H1 (cell line): Measurements from ENCODE around the gene FSTL4. TPM values are rescaled to one million over a fixed set of nuclear protein-coding genes. Genes with fewer than 3 reads are reported as not detected.
A peak's percentile ranks its signal among the peaks of the same experiment; 100 is the strongest.

ENCODE experiments used
- CTCF ChIA-PET: fragments of 300-600 bp; sonication (Branson Sonifier 250); formaldehyde crosslinking; loops from one replicate; lab custom pipeline; 2021; ENCODE audit not compliant: partially characterized antibody; lab: Charles Lee
- POLR2A ChIA-PET: fragments of 300-600 bp; sonication (Branson Sonifier 250); formaldehyde crosslinking; loops from one replicate; lab custom pipeline; 2021; ENCODE audit warnings: inconsistent platforms; ENCODE audit not compliant: partially characterized antibody; lab: Charles Lee
- DNase-seq, 2 experiments: peaks; one replicate each; pipeline versions ENCODE4 v3.0.0 to v3.0.0-alpha.2; 2010 to 2022; ENCODE audit warnings: low spot score in 2 of 2, low read depth in 1 of 2, mixed read lengths in 1 of 2
- FAIRE-seq: peaks from 2 replicates; lab custom pipeline; 2011; peaks lifted over from hg19 to GRCh38; lab: Jason Lieb, UNC
- H2AFZ ChIP-seq: 2 replicates; pipeline ENCODE4 v1.8.1; 2012; ENCODE audit warnings: low read length, inconsistent platforms
- H2AK5ac ChIP-seq: 2 replicates; pipeline ENCODE4 v1.6.1; 2013; ENCODE audit warnings: low read depth, low read length
- H2BK120ac ChIP-seq: replicated peaks from 2 replicates; pipeline ENCODE3; 2013; ENCODE audit warnings: low read depth, low read length, inconsistent platforms
- H2BK12ac ChIP-seq: 2 replicates; pipeline ENCODE4 v1.6.1; 2013; ENCODE audit warnings: low read depth, low read length
- H2BK15ac ChIP-seq: 2 replicates; pipeline ENCODE4 v1.6.1; 2013; ENCODE audit warnings: low read length
- H2BK20ac ChIP-seq: 2 replicates; pipeline ENCODE4 v1.6.1; 2013; ENCODE audit warnings: low read length
- H2BK5ac ChIP-seq: 2 replicates; pipeline ENCODE4 v1.6.1; 2013; ENCODE audit warnings: low read depth, low read length
- H3K14ac ChIP-seq: 2 replicates; pipeline ENCODE4 v1.6.1; 2013; ENCODE audit warnings: inconsistent platforms; ENCODE audit not compliant: insufficient read length
- H3K18ac ChIP-seq: 2 replicates; pipeline ENCODE4 v1.6.1; 2013; ENCODE audit warnings: low read length; ENCODE audit errors: extremely low read depth
- H3K23ac ChIP-seq: 2 replicates; pipeline ENCODE4 v1.6.1; 2013; ENCODE audit warnings: inconsistent platforms; ENCODE audit not compliant: insufficient read length
- H3K23me2 ChIP-seq: 2 replicates; pipeline ENCODE4 v1.6.1; 2013; ENCODE audit warnings: low read depth, low read length
- H3K27ac ChIP-seq: 2 replicates; pipeline ENCODE4 v1.6.1; 2011; ENCODE audit warnings: low read depth, low read length, inconsistent platforms
- H3K27me3 ChIP-seq, 4 experiments: replicated peaks in 1 of 4; 1 replicate in 1 of 4; 2 replicates in 3 of 4; pipeline versions ENCODE4 v1.6.1 to v1.8.1; 2011 to 2013; ENCODE audit warnings: low read length in 3 of 4, mild to moderate bottlenecking in 3 of 4, inconsistent platforms in 2 of 4, mixed read lengths in 2 of 4, moderate library complexity in 1 of 4; ENCODE audit not compliant: control insufficient read depth in 3 of 4, insufficient read depth in 3 of 4; ENCODE audit errors: extremely low read depth in 1 of 4
- H3K36me3 ChIP-seq, 4 experiments: 2 replicates each; pipeline versions ENCODE4 v1.6.1 to v1.8.1; 2011 to 2013; ENCODE audit warnings: mild to moderate bottlenecking in 4 of 4, low read length in 3 of 4, moderate library complexity in 2 of 4, control low read depth in 1 of 4, inconsistent platforms in 1 of 4; ENCODE audit not compliant: insufficient read depth in 4 of 4, control insufficient read depth in 2 of 4
- H3K4ac ChIP-seq: replicated peaks from 2 replicates; pipeline ENCODE3; 2013; ENCODE audit warnings: low read length, low read depth, mixed read lengths, inconsistent platforms; ENCODE audit not compliant: insufficient read length
- H3K4me1 ChIP-seq, 4 experiments: replicated peaks in 1 of 4; 1 replicate in 1 of 4; 2 replicates in 3 of 4; pipeline versions ENCODE4 v1.6.1 to v1.8.1; 2011 to 2013; ENCODE audit warnings: low read length in 3 of 4, inconsistent platforms in 2 of 4, mixed read lengths in 1 of 4; ENCODE audit not compliant: insufficient read depth in 4 of 4, control insufficient read depth in 3 of 4
- H3K4me2 ChIP-seq, 2 experiments: 2 replicates each; pipeline versions ENCODE4 v1.6.1 to v1.8.1; 2011 to 2013; ENCODE audit warnings: low read depth in 2 of 2, low read length in 2 of 2, control low read depth in 1 of 2, inconsistent platforms in 1 of 2, mild to moderate bottlenecking in 1 of 2; ENCODE audit not compliant: insufficient read depth in 1 of 2
- H3K4me3 ChIP-seq, 4 experiments: fragments of 200-600, 300-600 bp in 1 of 4; sonication (generic), shearing (Covaris generic), sonication (Bioruptor Twin) in 1 of 4; 2 replicates each; pipeline versions ENCODE4 v1.5.1 to v1.8.1; 2011 to 2016; ENCODE audit warnings: low read length in 4 of 4, low read depth in 3 of 4, control low read depth in 2 of 4, inconsistent platforms in 2 of 4, mild to moderate bottlenecking in 2 of 4, mixed read lengths in 1 of 4, moderate library complexity in 1 of 4; ENCODE audit not compliant: insufficient read depth in 2 of 4; ENCODE audit errors: extremely low read depth in 1 of 4
- H3K56ac ChIP-seq: replicated peaks from 2 replicates; pipeline ENCODE3; 2013; ENCODE audit warnings: low read depth, mild to moderate bottlenecking, mixed read lengths, low read length, inconsistent platforms; ENCODE audit not compliant: insufficient read length
- H3K79me1 ChIP-seq: 2 replicates; pipeline ENCODE4 v1.6.1; 2013; ENCODE audit warnings: low read depth, low read length, control low read depth
- H3K79me2 ChIP-seq, 2 experiments: 2 replicates each; pipeline versions ENCODE4 v1.6.1 to v1.8.1; 2012 to 2013; ENCODE audit warnings: low read length in 2 of 2, mild to moderate bottlenecking in 2 of 2, inconsistent platforms in 1 of 2; ENCODE audit not compliant: insufficient read depth in 2 of 2, control insufficient read depth in 1 of 2
- H3K9ac ChIP-seq, 4 experiments: replicated peaks in 1 of 4; 1 replicate in 1 of 4; 2 replicates in 3 of 4; pipeline versions ENCODE4 v1.6.1 to v1.8.1; 2011 to 2013; ENCODE audit warnings: low read depth in 3 of 4, low read length in 3 of 4, control low read depth in 2 of 4, mild to moderate bottlenecking in 2 of 4, moderate library complexity in 2 of 4, inconsistent platforms in 1 of 4; ENCODE audit errors: extremely low read depth in 1 of 4
- H3K9me3 ChIP-seq, 2 experiments: 2 replicates each; pipeline versions ENCODE4 v1.6.1 to v1.8.1; 2012 to 2013; ENCODE audit warnings: mild to moderate bottlenecking in 2 of 2, moderate library complexity in 2 of 2, control low read depth in 1 of 2, inconsistent platforms in 1 of 2, low read depth in 1 of 2, low read length in 1 of 2, mixed read lengths in 1 of 2; ENCODE audit not compliant: insufficient read depth in 2 of 2
- H4K20me1 ChIP-seq, 2 experiments: replicated peaks in 1 of 2; 2 replicates each; pipeline versions ENCODE3 to v1.8.1; 2011 to 2013; ENCODE audit warnings: inconsistent platforms in 2 of 2, low read length in 2 of 2, mild to moderate bottlenecking in 1 of 2; ENCODE audit not compliant: insufficient read depth in 2 of 2, control insufficient read depth in 1 of 2
- H4K5ac ChIP-seq: 2 replicates; pipeline ENCODE4 v1.6.1; 2013; ENCODE audit warnings: low read length, low read depth, mixed read lengths, inconsistent platforms; ENCODE audit not compliant: insufficient read length
- H4K8ac ChIP-seq: 2 replicates; pipeline ENCODE4 v1.8.0; 2013; ENCODE audit warnings: mild to moderate bottlenecking, moderate library complexity, low read length, inconsistent platforms; ENCODE audit not compliant: insufficient read depth; ENCODE audit errors: extremely low read depth
- H4K91ac ChIP-seq: replicated peaks from 2 replicates; pipeline ENCODE3; 2013; ENCODE audit warnings: low read length, mixed read lengths, inconsistent platforms; ENCODE audit not compliant: insufficient read length
- CEBPB ChIP-seq: IDR thresholded peaks from 2 replicates; pipeline ENCODE4 v1.6.1; 2012; ENCODE audit warnings: low read depth, low read length
- CHD2 ChIP-seq: IDR thresholded peaks from 2 replicates; pipeline ENCODE4 v1.6.1; 2012; ENCODE audit warnings: low read length, improper control_type of control experiment
- E2F6 ChIP-seq: IDR thresholded peaks from 2 replicates; pipeline ENCODE4 v1.6.1; 2012; ENCODE audit warnings: inconsistent platforms
- EP300 ChIP-seq, 2 experiments: IDR thresholded peaks; 1 replicate in 1 of 2; 2 replicates in 1 of 2; pipeline ENCODE4 v1.6.1; 2011 to 2012; ENCODE audit warnings: low read depth in 2 of 2, low read length in 2 of 2, mild to moderate bottlenecking in 2 of 2, borderline replicate concordance in 1 of 2, inconsistent platforms in 1 of 2, moderate library complexity in 1 of 2
- SAP30 ChIP-seq: fragments of 300-600 bp; sonication (generic); IDR thresholded peaks from 2 replicates; pipeline ENCODE4 v1.7.1; 2012; ENCODE audit warnings: low read length, moderate library complexity, mild to moderate bottlenecking, inconsistent platforms; ENCODE audit not compliant: insufficient read depth, insufficient replicate concordance
- USF2 ChIP-seq: IDR thresholded peaks from 2 replicates; pipeline ENCODE4 v1.6.1; 2011; ENCODE audit warnings: low read length, improper control_type of control experiment
- WGBS, 2 experiments: shearing (Covaris generic) in 1 of 2; methylation state at CpG; one replicate each; pipeline versions ENCODE4 v1.1.6 to v1.1.7; 2013 to 2015; ENCODE audit warnings: low lambda C conversion rate in 2 of 2, mixed read lengths in 2 of 2, inconsistent platforms in 1 of 2, low coverage in 1 of 2, missing lambda C conversion rate in 1 of 2; ENCODE audit not compliant: insufficient replicate concordance in 2 of 2, insufficient coverage in 1 of 2, insufficient read length in 1 of 2; ENCODE audit errors: extremely low coverage in 1 of 2, missing lambda C conversion rate in 1 of 2; 5-methylcytosine and 5-hydroxymethylcytosine counted together
- polyA plus RNA-seq, 7 experiments: library from polyadenylated mRNA; depleted of rRNA in 3 of 7; stranded (reverse) in 5 of 7; unstranded in 2 of 7; fragments of >200 nt in 5 of 7; fragments of 200-250 nt in 2 of 7; gene quantifications; 1 replicate in 5 of 7; 2 replicates in 1 of 7; 4 replicates in 1 of 7; pipeline versions ENCODE4 v1.2.1 to v1.2.3, GENCODE V29; 2011 to 2013; ENCODE audit warnings: missing spikeins in 2 of 7, mixed read lengths in 2 of 7
- total RNA-seq: library from RNA; stranded (reverse); fragmentation: NEBNext Ultra II Directional; extraction: Animal tissue kit (Norgen Biotek cat#: 25700); gene quantifications from 2 replicates; pipeline ENCODE4 v1.2.1, GENCODE V29; 2021

FSTL4 gene
- total and polyA plus RNA-seq, 2 of the 8 experiments (the other 6 are each of a cell fraction or from before 2014, with no cell fraction given) = 3.1 to 4.1 TPM

GRCh38 chr5:133454442-133454841 lies 157.9 kb downstream of the FSTL4 start:
- Histone ChIP-seq H2BK12ac (no peak overlapping the region), H3K56ac (no peak overlapping the region)
- WGBS, 2 experiments = 95% methylated on average over 9 of the region's 9 CpGs; no CpG with 5 or more reads in 1 of the 2 experiments

More at GRCh38 chr5:133454442-133454841, 157.9 kb downstream of the FSTL4 start:
- Histone ChIP-seq H3K4ac (no peak overlapping the region), H3K4me2 (no peak overlapping the region), H3K18ac (no peak overlapping the region), H3K27me3 (no peaks in the 10 kb centered on the region), H3K23ac (no peak overlapping the region), H4K91ac (no peak overlapping the region), H2BK5ac (no peak overlapping the region), H4K8ac (no peak overlapping the region), H2BK15ac (no peak overlapping the region), H3K4me3 (no peak overlapping the region), H3K23me2 (no peaks in the 10 kb centered on the region), H4K20me1 (no peaks in the 10 kb centered on the region), H2AFZ (no peak overlapping the region), H3K9ac (no peak overlapping the region), H3K4me1 (0 out of 7 replicates have a peak, but pooled peaks cover 0 to 2% (median 0%) of the 10 kb centered on the region in 4 experiments), H2BK120ac (no peak overlapping the region), H3K14ac (no peak overlapping the region), H3K79me1 (no peaks in the 10 kb centered on the region), H4K5ac (no peak overlapping the region), H2AK5ac (no peak overlapping the region), H3K36me3 (no peaks in the 10 kb centered on the region), H3K9me3 (no peaks in the 10 kb centered on the region), H3K79me2 (no peaks in the 10 kb centered on the region), H3K27ac (no peak overlapping the region), H2BK20ac (no peak overlapping the region)
- ChIA-PET POLR2A (no interaction called here), CTCF (no interaction called here)
- no peak for DNase-seq
- no peak for TF ChIP-seq USF2
- no peak for TF ChIP-seq CHD2
- TF ChIP-seq E2F6 = peak; percentile 51; the same call in 1 of the 2 replicates
- TF ChIP-seq CEBPB = no peak
- TF ChIP-seq EP300 (IDR thresholded peaks at IDR 0.05; ENCODE audit: borderline replicate concordance in 1 of 2, low read depth in 2 of 2, low read length in 2 of 2) = no peak
- no peak for TF ChIP-seq SAP30
- no peak for FAIRE-seq
